ENCODE measurements around the gene CRYAB.

DNA sequence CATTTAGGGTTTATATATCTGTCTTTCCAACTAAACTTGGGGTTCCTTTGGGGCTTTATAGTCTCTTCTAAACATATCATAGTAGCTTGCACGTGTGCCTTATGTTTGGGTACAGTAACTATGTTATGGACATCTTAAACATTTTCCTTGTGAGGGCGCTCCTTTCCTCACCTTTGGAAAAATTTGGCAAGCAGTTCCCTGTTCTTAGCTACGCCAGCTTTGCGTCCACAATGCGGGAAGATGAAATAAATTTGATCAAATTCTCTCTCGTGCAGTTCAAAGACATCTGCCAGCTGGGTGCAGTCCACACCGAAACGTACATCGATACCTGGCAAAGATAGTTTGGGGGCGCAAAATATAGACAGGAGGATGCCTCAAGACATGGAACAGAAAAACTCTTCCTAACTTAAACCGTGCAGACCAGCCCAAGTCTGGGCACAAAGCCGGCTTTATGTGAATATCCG, 33.2 kb downstream of the CRYAB start:
- TF ChIP-seq, protein P1, sequence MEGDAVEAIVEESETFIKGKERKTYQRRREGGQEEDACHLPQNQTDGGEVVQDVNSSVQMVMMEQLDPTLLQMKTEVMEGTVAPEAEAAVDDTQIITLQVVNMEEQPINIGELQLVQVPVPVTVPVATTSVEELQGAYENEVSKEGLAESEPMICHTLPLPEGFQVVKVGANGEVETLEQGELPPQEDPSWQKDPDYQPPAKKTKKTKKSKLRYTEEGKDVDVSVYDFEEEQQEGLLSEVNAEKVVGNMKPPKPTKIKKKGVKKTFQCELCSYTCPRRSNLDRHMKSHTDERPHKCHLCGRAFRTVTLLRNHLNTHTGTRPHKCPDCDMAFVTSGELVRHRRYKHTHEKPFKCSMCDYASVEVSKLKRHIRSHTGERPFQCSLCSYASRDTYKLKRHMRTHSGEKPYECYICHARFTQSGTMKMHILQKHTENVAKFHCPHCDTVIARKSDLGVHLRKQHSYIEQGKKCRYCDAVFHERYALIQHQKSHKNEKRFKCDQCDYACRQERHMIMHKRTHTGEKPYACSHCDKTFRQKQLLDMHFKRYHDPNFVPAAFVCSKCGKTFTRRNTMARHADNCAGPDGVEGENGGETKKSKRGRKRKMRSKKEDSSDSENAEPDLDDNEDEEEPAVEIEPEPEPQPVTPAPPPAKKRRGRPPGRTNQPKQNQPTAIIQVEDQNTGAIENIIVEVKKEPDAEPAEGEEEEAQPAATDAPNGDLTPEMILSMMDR (IDR thresholded peaks at IDR 0.05), result no peak
- no peak for TF ChIP-seq POLR2A (IDR thresholded peaks at IDR 0.05)

All from testis (tissue), 2 donors.